Gastrocnemius medialis (tissue), 4 donors: ENCODE measurements around the gene PARD6G.

Experiments used
- CTCF ChIP-seq, 5 experiments: fragments of 450-650 bp in 3 of 5; fragments of 200-600 bp in 2 of 5; sonication (generic) in 2 of 5; IDR thresholded peaks in 4 of 5; conservative IDR thresholded peaks in 1 of 5; 1 replicate in 4 of 5; 2 replicates in 1 of 5; pipeline ENCODE4 v1.5.1; 2016 to 2019; ENCODE audit warnings: antibody characterized with exemption in 5 of 5, mild to moderate bottlenecking in 3 of 5, moderate library complexity in 3 of 5
- POLR2A ChIP-seq, 2 donors: fragments of 450-650 bp; IDR thresholded peaks; one replicate each; pipeline ENCODE4 v1.6.1; 2017; ENCODE audit warnings: antibody characterized with exemption in 2 of 2, mild to moderate bottlenecking in 2 of 2, moderate library complexity in 2 of 2

- TF ChIP-seq POLR2A (IDR thresholded peaks at IDR 0.05) (no peak), CTCF (IDR thresholded peaks at IDR 0.05 in 4 of 5, conservative IDR thresholded peaks at IDR 0.05 in 1 of 5) (no peak)
Observed at GRCh38 chr18:80229766-80230745, 17.3 kb downstream of the PARD6G start.
